ENCODE measurements around the gene SPDYE17.
"Not testable (repeated sequence)": the region's sequence is repeated elsewhere in the genome, so short reads cannot be mapped to it uniquely, and the experiment has no call there.

Gene SPDYE17

GRCh38 chr7:76972391-76972790 lies 59.8 kb downstream of the SPDYE17 start:
- DNase-seq (ENCODE audit: low read depth in 2 of 2): not testable (repeated sequence)

Data from stimulated activated CD8-positive, alpha-beta memory T cell treated with anti-CD3 and anti-CD28 coated beads, Interleukin-7, amount 100 ng/mL, for 1 hour (primary cell).